NAMALWA (cell line): ENCODE measurements around the gene MRPL28.
"Not testable (repeated sequence)": the region's sequence is repeated elsewhere in the genome, so short reads cannot be mapped to it uniquely, and the experiment has no call there.

Experiments
- DNase-seq: peaks from one replicate; pipeline ENCODE4 v3.0.0-alpha.2; 2015; ENCODE audit warnings: low spot score

MRPL28 gene

GRCh38 chr16:339680-340079, 30.7 kb downstream of the MRPL28 start:
- no peak for DNase-seq

GRCh38 chr16:337975-338575, 32.3 kb downstream of the MRPL28 start:
- no peak for DNase-seq

- DNase-seq, result no peak
These were observed 32.9 kb downstream of the MRPL28 start for GRCh38 chr16:337437-337836.

- no peak for DNase-seq
These were observed 34.1 kb downstream of the MRPL28 start for GRCh38 chr16:336269-336668.

GRCh38 chr16:334861-335632, 35.3 kb downstream of the MRPL28 start:
- DNase-seq, result not testable (repeated sequence)

- not testable (repeated sequence) for DNase-seq
These were observed 36.0 kb downstream of the MRPL28 start for GRCh38 chr16:334164-334832.

GRCh38 chr16:333406-334094, 36.8 kb downstream of the MRPL28 start:
- no peak for DNase-seq

- DNase-seq, result not testable (repeated sequence)
These were observed 39.0 kb downstream of the MRPL28 start for GRCh38 chr16:331181-331814.

- DNase-seq, result no peak
These were observed 39.6 kb downstream of the MRPL28 start for GRCh38 chr16:330741-331140.

GRCh38 chr16:325375-326145, 44.8 kb downstream of the MRPL28 start:
- DNase-seq, result no peak

GRCh38 chr16:324451-325334, 45.6 kb downstream of the MRPL28 start:
- no peak for DNase-seq

GRCh38 chr16:324201-324450, 46.2 kb downstream of the MRPL28 start:
- DNase-seq, result no peak

GRCh38 chr16:322476-323143, 47.7 kb downstream of the MRPL28 start:
- no peak for DNase-seq

- DNase-seq, result no peak
These were observed 48.8 kb downstream of the MRPL28 start for GRCh38 chr16:321532-321931.

GRCh38 chr16:320206-320605, 50.1 kb downstream of the MRPL28 start:
- DNase-seq, result no peak

- DNase-seq, result peak; percentile 17
These were observed 51.7 kb downstream of the MRPL28 start for GRCh38 chr16:318628-319027.

- DNase-seq, result no peak
These were observed 52.8 kb downstream of the MRPL28 start for GRCh38 chr16:317583-317982.
